Subcutaneous preadipocyte (primary cell): ENCODE measurements around the gene DPM3. TPM values are rescaled to one million over a fixed set of nuclear protein-coding genes. Genes with fewer than 3 reads are reported as not detected.

Source experiments
- small RNA-seq: library from RNA; depleted of rRNA; stranded (forward); fragments of <200 nt; gene quantifications from one replicate; pipeline ENCODE3, GENCODE V24; 2012
- total RNA-seq: library from RNA; depleted of rRNA; stranded (reverse); fragments of >200 nt; gene quantifications from 2 replicates; pipeline ENCODE4 v1.2.3, GENCODE V29; 2012

Gene DPM3
- total RNA-seq = 23.5 and 54.4 TPM in 2 replicates

GRCh38 chr1:155139895-155140629 lies at the start of gene DPM3:
DPM3 (minus strand) TSS chr1:155140531; CDS start chr1:155140240, 291 bp downstream.

GRCh38 chr1:155173478-155174323 lies 33.4 kb upstream of the DPM3 start, which contains the start of gene TRIM46:
TRIM46 (plus strand) TSS chr1:155173849; CDS start chr1:155173967, 118 bp downstream.

GRCh38 chr1:155172732-155173477 lies 32.6 kb upstream of the DPM3 start, which contains the start of gene KRTCAP2:
KRTCAP2 (minus strand) TSS chr1:155173304; CDS start chr1:155173224, 80 bp downstream.

GRCh38 chr1:155135415-155136028 lies 4.8 kb downstream of the DPM3 start, which contains the start of gene SLC50A1:
SLC50A1 (plus strand) TSS chr1:155135852; CDS start chr1:155135912, 60 bp downstream.

GRCh38 chr1:155127105-155127966 lies 13.0 kb downstream of the DPM3 start, which contains the start of gene EFNA1:
EFNA1 (plus strand) TSS chr1:155127876; CDS start chr1:155127978, 102 bp downstream.

Small RNA genes within 50 kb of the gene (small RNA-seq; reads per million reads assigned to genes)
- not detected for gene HMGN2P18
- not detected for gene RF00019

Other genes with a start within 250 kb of the DPM3 start
- 6.8 and 8.1 TPM in 2 replicates for gene PMVK, start 203.8 kb downstream of the DPM3 start, total RNA-seq
- gene PBXIP1, start 184.4 kb downstream of the DPM3 start, total RNA-seq = 17.3 and 18.8 TPM in 2 replicates
- 12.5 and 14.7 TPM in 2 replicates for gene PYGO2, start 178.7 kb downstream of the DPM3 start, total RNA-seq
- 177 and 280 TPM in 2 replicates for gene SHC1, start 169.8 kb downstream of the DPM3 start, total RNA-seq
- 72.5 and 86.0 TPM in 2 replicates for gene CKS1B, start 165.8 kb downstream of the DPM3 start, total RNA-seq
- 21.3 and 26.4 TPM in 2 replicates for gene FLAD1, start 157.2 kb downstream of the DPM3 start, total RNA-seq
- not detected in 2 replicates for gene LENEP, start 146.9 kb downstream of the DPM3 start, total RNA-seq
- gene ZBTB7B, start 137.7 kb downstream of the DPM3 start, total RNA-seq = 11.4 and 14.5 TPM in 2 replicates
- gene DCST2, start 106.8 kb downstream of the DPM3 start, total RNA-seq = not detected in 2 replicates
- gene DCST1, start 106.7 kb downstream of the DPM3 start, total RNA-seq = not detected in 2 replicates
- 99.2 and 126 TPM in 2 replicates for gene ADAM15, start 89.2 kb downstream of the DPM3 start, total RNA-seq
- 0.73 and 1.2 TPM in 2 replicates for gene EFNA4, start 76.8 kb downstream of the DPM3 start, total RNA-seq
- 0.39 and 0.73 TPM in 2 replicates for gene EFNA3, start 61.7 kb downstream of the DPM3 start, total RNA-seq
- gene EFNA1, start 12.7 kb downstream of the DPM3 start, total RNA-seq = 0.37 TPM in 1 of 2 replicates, not detected in the other
- gene SLC50A1, start 4.7 kb downstream of the DPM3 start, total RNA-seq = 26.8 and 30.1 TPM in 2 replicates
- gene KRTCAP2, start 32.8 kb upstream of the DPM3 start, total RNA-seq = 83.9 and 140 TPM in 2 replicates
- 2.9 and 3.3 TPM in 2 replicates for gene TRIM46, start 33.3 kb upstream of the DPM3 start, total RNA-seq
- gene THBS3, start 67.4 kb upstream of the DPM3 start, total RNA-seq = 9.2 and 14.7 TPM in 2 replicates
- 40.7 and 50.7 TPM in 2 replicates for gene MTX1, start 68.2 kb upstream of the DPM3 start, total RNA-seq
- gene ENTREP3, start 115.0 kb upstream of the DPM3 start, total RNA-seq = 9.2 and 10.0 TPM in 2 replicates
- gene SCAMP3, start 121.8 kb upstream of the DPM3 start, total RNA-seq = 26.1 and 27.6 TPM in 2 replicates
- 20.6 and 34.2 TPM in 2 replicates for gene CLK2, start 133.0 kb upstream of the DPM3 start, total RNA-seq
- 0.37 and 0.78 TPM in 2 replicates for gene HCN3, start 136.9 kb upstream of the DPM3 start, total RNA-seq
- under 0.01 TPM in 1 of 2 replicates, not detected in the other for gene PKLR, start 160.9 kb upstream of the DPM3 start, total RNA-seq
- gene FDPS, start 168.3 kb upstream of the DPM3 start, total RNA-seq = 354 and 434 TPM in 2 replicates
- 11.0 and 18.6 TPM in 2 replicates for gene RUSC1, start 180.4 kb upstream of the DPM3 start, total RNA-seq